Panc1 (cell line): ENCODE data around the gene COPB1. TPM values are rescaled to one million over a fixed set of nuclear protein-coding genes. Genes with fewer than 3 reads are reported as not detected.

Experiments
- ATAC-seq: fragments of 200-7000 bp; cut with Tn5 transposase; 2 replicates; pipeline ENCODE4 v1.9.1; 2020; ENCODE audit warnings: mild to moderate bottlenecking, moderate library complexity
- BruUV-seq: library from RNA; stranded (reverse); fragments of 400-500 nt; replicated peaks from 2 replicates; lab custom pipeline; 2021; lab: Mats Ljungman, UMichigan
- CTCF ChIA-PET: fragments of 300-600 bp; sonication (Branson Sonifier 250); formaldehyde crosslinking; loops from one replicate; lab custom pipeline; 2022; ENCODE audit warnings: antibody characterized with exemption; lab: Charles Lee
- POLR2A ChIA-PET: fragments of 300-600 bp; sonication (Branson Sonifier 250); formaldehyde crosslinking; loops from one replicate; lab custom pipeline; 2022; ENCODE audit warnings: antibody characterized with exemption; lab: Charles Lee
- DNase-seq: peaks from one replicate; pipeline ENCODE4 v3.0.0-alpha.2; 2010; ENCODE audit warnings: low read depth, low spot score
- H3K27ac ChIP-seq: 2 replicates; pipeline ENCODE4 v1.5.1; 2011; ENCODE audit warnings: mild to moderate bottlenecking, low read length, inconsistent platforms
- H3K27me3 ChIP-seq: fragments of 200-500 bp; sonication (Bioruptor generic); 2 replicates; pipeline ENCODE4 v1.6.0; 2014; ENCODE audit warnings: low read length, inconsistent platforms; ENCODE audit not compliant: control insufficient read depth, insufficient read depth
- H3K36me3 ChIP-seq: fragments of 200-500 bp; sonication (Bioruptor generic); 2 replicates; pipeline ENCODE4 v1.5.1; 2014; ENCODE audit warnings: inconsistent platforms, mild to moderate bottlenecking, low read length, moderate library complexity; ENCODE audit not compliant: control insufficient read depth, insufficient read depth
- H3K4me1 ChIP-seq: 2 replicates; pipeline ENCODE4 v1.5.1; 2011; ENCODE audit warnings: inconsistent platforms, mild to moderate bottlenecking, low read length, moderate library complexity; ENCODE audit not compliant: control insufficient read depth, insufficient read depth
- H3K4me3 ChIP-seq, 2 experiments: 2 replicates each; pipeline ENCODE4 v1.5.1; 2011 to 2012; ENCODE audit warnings: low read depth in 2 of 2, low read length in 2 of 2, mild to moderate bottlenecking in 2 of 2, inconsistent platforms in 1 of 2, moderate library complexity in 1 of 2
- H3K9me3 ChIP-seq: fragments of 200-500 bp; sonication (Bioruptor generic); 2 replicates; pipeline ENCODE4 v1.5.1; 2014; ENCODE audit warnings: low read depth, mild to moderate bottlenecking, inconsistent platforms, low read length, moderate library complexity; ENCODE audit not compliant: control insufficient read depth, insufficient read depth
- CTCF ChIP-seq: fragments of 450-650 bp; IDR thresholded peaks from 2 replicates; pipeline ENCODE4 v1.5.1; 2017; ENCODE audit warnings: mild to moderate bottlenecking
- POLR2AphosphoS5 ChIP-seq: IDR thresholded peaks from 2 replicates; pipeline ENCODE4 v1.6.1; 2012; ENCODE audit warnings: mild to moderate bottlenecking, low read depth, low read length, moderate library complexity
- REST ChIP-seq, 2 experiments: IDR thresholded peaks; 2 replicates each; pipeline ENCODE4 v1.6.1; 2011 to 2012; ENCODE audit warnings: low read depth in 2 of 2, control low read depth in 1 of 2, low read length in 1 of 2, mild to moderate bottlenecking in 1 of 2, moderate library complexity in 1 of 2; ENCODE audit not compliant: insufficient read depth in 1 of 2
- SIN3A ChIP-seq: IDR thresholded peaks from 2 replicates; pipeline ENCODE4 v1.6.1; 2012; ENCODE audit warnings: low read depth, mild to moderate bottlenecking, low read length, moderate library complexity, borderline replicate concordance; ENCODE audit not compliant: insufficient read depth
- TCF7L2 ChIP-seq: IDR thresholded peaks from 2 replicates; pipeline ENCODE4 v1.6.1; 2011; ENCODE audit warnings: mild to moderate bottlenecking, low read depth, low read length, inconsistent platforms
- in situ Hi-C: cut with HindIII; loops from 2 replicates; pipeline ENCODE4 v1.10.0; 2016; ENCODE audit warnings: low sequenced_read_pairs, low pct_unique_long_range_greater_than_20kb
- intact Hi-C: fragments of 100-400 bp; cut with micrococcal nuclease; formaldehyde crosslinking; loops from one replicate; pipeline ENCODE4 v1.10.0; 2022; ENCODE audit not compliant: unreplicated experiment
- total RNA-seq: library from RNA; stranded (reverse); gene quantifications from one replicate; pipeline ENCODE4 v1.2.1, GENCODE V29; 2021; ENCODE audit not compliant: unreplicated experiment

COPB1 gene
- total RNA-seq, 1 experiment from 2014 or later = 123 TPM

- H3K27me3 ChIP-seq = no peaks in the 10 kb centered on the region
- peaks cover 5% of the 10 kb centered on the region; the same call in 1 of the 2 replicates for H3K4me1 ChIP-seq
- ChIA-PET POLR2A (no interaction called here), CTCF (no interaction called here)
- DNase-seq = no peak
- no TSS peak for BruUV-seq
- ATAC-seq = no peak
- in situ Hi-C loops = no loop called here
- no peaks in the 10 kb centered on the region for H3K9me3 ChIP-seq
- TF ChIP-seq SIN3A (no peak), REST (IDR thresholded peaks at IDR 0.05; ENCODE audit: insufficient read depth in 1 of 2, low read depth in 2 of 2, low read length in 1 of 2) (no peak)
- no peak overlapping the region for H3K27ac ChIP-seq
- intact Hi-C loops = no loop called here
- peaks cover 42% of the 10 kb centered on the region for H3K36me3 ChIP-seq
- H3K4me3 ChIP-seq = no peak overlapping the region
Observed at GRCh38 chr11:14502039-14502438, 2.4 kb upstream of the COPB1 start.

DNA sequence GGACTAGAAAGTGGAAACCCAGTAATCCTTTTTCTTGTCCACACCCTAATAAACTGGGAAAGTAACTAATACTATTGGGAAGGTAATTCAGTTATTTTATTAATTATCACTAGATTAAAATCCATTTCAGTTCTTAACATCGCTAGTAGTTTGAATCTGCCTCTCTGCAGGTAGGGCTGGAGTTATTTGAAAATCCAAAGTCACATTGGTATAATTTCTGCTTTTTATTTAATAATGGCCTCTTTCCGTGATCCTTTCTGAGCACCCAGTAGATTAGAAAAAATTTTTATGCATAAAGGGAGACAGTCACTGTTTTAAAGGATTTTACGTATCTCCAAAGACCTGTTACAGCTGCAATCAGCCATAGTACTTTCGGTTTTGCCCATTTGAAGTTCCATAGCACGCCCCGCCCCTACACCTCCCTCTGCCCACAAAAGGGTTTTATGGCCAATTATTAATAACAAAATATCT lies 605 bp upstream of the COPB1 start:
- POLR2A ChIA-PET = no interaction called here
- Histone ChIP-seq H3K9me3 (no peaks in the 10 kb centered on the region), H3K36me3 (peaks cover 32% of the 10 kb centered on the region), H3K4me3 (peak overlapping the region; percentile 64 to 92), H3K27ac (peak overlapping the region; percentile 99), H3K27me3 (no peaks in the 10 kb centered on the region), H3K4me1 (peaks cover 5% of the 10 kb centered on the region; the same call in 1 of the 2 replicates)
- in situ Hi-C loops = no loop called here
- peak; percentile 41 for DNase-seq
- no peak for TF ChIP-seq TCF7L2
- no peak for TF ChIP-seq SIN3A
- TF ChIP-seq REST (IDR thresholded peaks at IDR 0.05; ENCODE audit: insufficient read depth in 1 of 2, low read depth in 2 of 2, low read length in 1 of 2) = no peak
- TF ChIP-seq POLR2AphosphoS5 = no peak
- no peak for TF ChIP-seq CTCF
- intact Hi-C loops = no loop called here
- CTCF ChIA-PET = no interaction called here
- BruUV-seq = no TSS peak
- ATAC-seq = peak; percentile 72
